ACC112 (cell line): ENCODE results near the gene RNF225.
"Not testable (repeated sequence)": the region's sequence is repeated elsewhere in the genome, so short reads cannot be mapped to it uniquely, and the experiment has no call there.

ENCODE experiments used
- H2AFZ ChIP-seq: fragments of 200-600 bp; sonication (generic); one replicate; pipeline ENCODE4 v1.6.0; 2017; ENCODE audit warnings: antibody characterized with exemption, low read length; ENCODE audit not compliant: unreplicated experiment
- H3K27ac ChIP-seq: fragments of 200-600 bp; sonication (generic); 2 replicates; pipeline ENCODE4 v1.5.1; 2014; ENCODE audit warnings: low read depth, mild to moderate bottlenecking, antibody characterized with exemption, low read length, moderate library complexity
- H3K27me3 ChIP-seq: fragments of 200-600 bp; sonication (generic); 2 replicates; pipeline ENCODE4 v1.6.1; 2014; ENCODE audit warnings: mild to moderate bottlenecking, antibody characterized with exemption, low read length, moderate library complexity, mixed read lengths; ENCODE audit not compliant: insufficient read depth
- H3K36me3 ChIP-seq: fragments of 200-600 bp; sonication (generic); 2 replicates; pipeline ENCODE4 v1.6.1; 2016; ENCODE audit warnings: mild to moderate bottlenecking, antibody characterized with exemption, low read length, moderate library complexity, mixed read lengths; ENCODE audit not compliant: insufficient read depth
- H3K4me1 ChIP-seq: fragments of 200-600 bp; sonication (generic); one replicate; pipeline ENCODE4 v1.6.1; 2016; ENCODE audit warnings: low read length, mixed read lengths; ENCODE audit not compliant: insufficient read depth, unreplicated experiment, control insufficient read depth
- H3K4me3 ChIP-seq: fragments of 200-600 bp; sonication (generic); 2 replicates; pipeline ENCODE4 v1.5.1; 2014; ENCODE audit warnings: mild to moderate bottlenecking, low read depth, low read length
- H3K79me2 ChIP-seq: fragments of 200-600 bp; sonication (generic); one replicate; pipeline ENCODE4 v1.6.0; 2016; ENCODE audit warnings: low read length; ENCODE audit not compliant: control insufficient read depth, unreplicated experiment, insufficient read depth

The RNF225 gene

GRCh38 chr19:58395220-58395978, at the start of gene RNF225:
Gene RNF225 (plus strand): TSS chr19:58395656. CDS start chr19:58396090, 434 bp downstream.
- no peak within 1 kb of the TSS for H3K27ac ChIP-seq
- no peaks in the 10 kb centered on the region for H3K27me3 ChIP-seq
- H3K79me2 ChIP-seq: peaks cover 11% of the 10 kb centered on the region
- no peak within 1 kb of the TSS for H3K4me3 ChIP-seq
- no peaks in the 10 kb centered on the region for H3K4me1 ChIP-seq
- H3K36me3 ChIP-seq: 0 out of 2 replicates have a peak, but pooled peaks cover 8% of the 10 kb centered on the region
- H2AFZ ChIP-seq: no peak within 1 kb of the TSS

GRCh38 chr19:58346961-58347929, 48.2 kb upstream of the RNF225 start:
- Histone ChIP-seq H3K79me2 (peaks cover 22% of the 10 kb centered on the region), H3K4me1 (no peaks in the 10 kb centered on the region), H3K27me3 (no peaks in the 10 kb centered on the region), H3K4me3 (peak overlapping the region; percentile 84), H3K36me3 (no peaks in the 10 kb centered on the region; the same call in 1 of the 2 replicates), H2AFZ (peak overlapping the region; percentile 45), H3K27ac (no peak overlapping the region)

GRCh38 chr19:58348080-58348479, 47.4 kb upstream of the RNF225 start:
- not testable (repeated sequence) for H2AFZ ChIP-seq, H3K4me1 ChIP-seq, H3K27me3 ChIP-seq, H3K27ac ChIP-seq, H3K36me3 ChIP-seq
- Histone ChIP-seq H3K79me2 (peaks cover 22% of the 10 kb centered on the region), H3K4me3 (peak overlapping the region; percentile 84)

GRCh38 chr19:58349590-58349989, 45.9 kb upstream of the RNF225 start:
- H3K27ac ChIP-seq: no peak overlapping the region
- no peaks in the 10 kb centered on the region for H3K27me3 ChIP-seq
- no peak overlapping the region for H2AFZ ChIP-seq
- H3K4me1 ChIP-seq: no peaks in the 10 kb centered on the region
- no peaks in the 10 kb centered on the region for H3K36me3 ChIP-seq
- peaks cover 22% of the 10 kb centered on the region for H3K79me2 ChIP-seq
- peak overlapping the region; percentile 54 for H3K4me3 ChIP-seq

- no peaks in the 10 kb centered on the region for H3K4me1 ChIP-seq
- no peaks in the 10 kb centered on the region for H3K36me3 ChIP-seq
Measured at GRCh38 chr19:58350001-58350861, 45.2 kb upstream of the RNF225 start.

GRCh38 chr19:58350871-58351557, 44.4 kb upstream of the RNF225 start:
- Histone ChIP-seq H3K36me3 (no peaks in the 10 kb centered on the region), H3K79me2 (peaks cover 22% of the 10 kb centered on the region), H3K4me1 (no peaks in the 10 kb centered on the region), H2AFZ (no peak overlapping the region), H3K27ac (no peak overlapping the region), H3K4me3 (no peak overlapping the region), H3K27me3 (no peaks in the 10 kb centered on the region)

More at GRCh38 chr19:58350001-58350861, 45.2 kb upstream of the RNF225 start:
- H3K27me3 ChIP-seq: no peaks in the 10 kb centered on the region
- H3K27ac ChIP-seq: no peak overlapping the region
- peaks cover 22% of the 10 kb centered on the region for H3K79me2 ChIP-seq
- no peak overlapping the region for H2AFZ ChIP-seq
- peak overlapping the region; percentile 54 for H3K4me3 ChIP-seq

- no peak overlapping the region for H2AFZ ChIP-seq
- H3K36me3 ChIP-seq: no peaks in the 10 kb centered on the region
- no peaks in the 10 kb centered on the region for H3K27me3 ChIP-seq
- no peak overlapping the region for H3K4me3 ChIP-seq
- H3K4me1 ChIP-seq: no peaks in the 10 kb centered on the region
- no peak overlapping the region for H3K27ac ChIP-seq
- H3K79me2 ChIP-seq: peaks cover 22% of the 10 kb centered on the region
Measured at GRCh38 chr19:58351558-58351878, 43.9 kb upstream of the RNF225 start.

- no peaks in the 10 kb centered on the region for H3K27me3 ChIP-seq
- no peaks in the 10 kb centered on the region for H3K4me1 ChIP-seq
- H3K4me3 ChIP-seq: no peak overlapping the region
Measured at GRCh38 chr19:58351990-58352755, 43.3 kb upstream of the RNF225 start.

GRCh38 chr19:58352760-58353671, 42.4 kb upstream of the RNF225 start, which contains the start of gene A1BG:
Gene A1BG (minus strand): TSS chr19:58353492. CDS start chr19:58353437, 55 bp downstream.
- Histone ChIP-seq H3K4me1 (no peaks in the 10 kb centered on the region), H3K27ac (no peak within 1 kb of the TSS), H3K79me2 (peaks cover 22% of the 10 kb centered on the region), H3K36me3 (no peaks in the 10 kb centered on the region), H3K4me3 (no peak within 1 kb of the TSS), H3K27me3 (no peaks in the 10 kb centered on the region), H2AFZ (no peak within 1 kb of the TSS)

More at GRCh38 chr19:58351990-58352755, 43.3 kb upstream of the RNF225 start:
- Histone ChIP-seq H3K79me2 (peaks cover 22% of the 10 kb centered on the region), H2AFZ (no peak overlapping the region), H3K36me3 (no peaks in the 10 kb centered on the region), H3K27ac (no peak overlapping the region)
